HCT116 (cell line): ENCODE data around the gene NT5C2. TPM values are rescaled to one million over a fixed set of nuclear protein-coding genes. Genes with fewer than 3 reads are reported as not detected.

ENCODE experiments used
- ATAC-seq: fragments of 200-7000 bp; cut with Tn5 transposase; 2 replicates; pipeline ENCODE4 v1.9.1; 2020; ENCODE audit warnings: mild to moderate bottlenecking, moderate library complexity
- BruUV-seq: library from RNA; stranded (reverse); fragments of 400-500 nt; replicated peaks from 2 replicates; lab custom pipeline; 2021; lab: Mats Ljungman, UMichigan
- CTCF ChIA-PET: fragments of 300-600 bp; sonication (Branson Sonifier 250); formaldehyde crosslinking; loops from one replicate; lab custom pipeline; 2021; ENCODE audit warnings: antibody characterized with exemption; lab: Charles Lee
- POLR2A ChIA-PET: fragments of 300-600, 350-600 bp; sonication (Branson Sonifier 250); formaldehyde crosslinking; loops from one replicate; lab custom pipeline; 2021; ENCODE audit warnings: antibody characterized with exemption; lab: Charles Lee
- RAD21 ChIA-PET, 2 experiments: fragments of 300-600 bp; sonication (Branson Sonifier 250); formaldehyde crosslinking; loops; one replicate each; lab custom pipeline; 2023; ENCODE audit warnings: low total read pairs in 2 of 2; ENCODE audit not compliant: uncharacterized antibody in 2 of 2, unreplicated experiment in 2 of 2, low non-redundant PET in 1 of 2; lab: Charles Lee
- DNase-seq: peaks from one replicate; pipeline ENCODE4 v3.0.0-alpha.2; 2010; ENCODE audit warnings: low read depth, low spot score
- H2AFZ ChIP-seq: fragments of 200-600 bp; shearing (Covaris generic), sonication (generic); 2 replicates; pipeline ENCODE4 v1.6.1; 2017; ENCODE audit warnings: low read depth, mixed run types, mixed read lengths, antibody characterized with exemption, low read length; ENCODE audit not compliant: poor library complexity, severe bottlenecking
- H3K27ac ChIP-seq: 2 replicates; pipeline ENCODE4 v1.5.1; 2012; ENCODE audit warnings: low read depth, low read length
- H3K27me3 ChIP-seq: fragments of 200-600 bp; sonication (generic); 2 replicates; pipeline ENCODE4 v1.6.1; 2016; ENCODE audit warnings: mixed run types, low read length, mixed read lengths; ENCODE audit not compliant: insufficient read depth
- H3K36me3 ChIP-seq, 2 experiments: fragments of 200-500 bp in 1 of 2; fragments of 200-600 bp in 1 of 2; sonication (Bioruptor generic) in 1 of 2; sonication (generic) in 1 of 2; 2 replicates each; pipeline versions ENCODE4 v1.5.1 to v1.6.1; 2014 to 2016; ENCODE audit warnings: low read length in 2 of 2, inconsistent platforms in 1 of 2, mixed read lengths in 1 of 2, mixed run types in 1 of 2; ENCODE audit not compliant: insufficient read depth in 2 of 2, control insufficient read depth in 1 of 2
- H3K4me1 ChIP-seq, 2 experiments: fragments of 200-600 bp in 1 of 2; sonication (generic) in 1 of 2; 2 replicates each; pipeline versions ENCODE4 v1.5.1 to v1.6.1; 2012 to 2017; ENCODE audit warnings: low read length in 2 of 2, inconsistent platforms in 1 of 2, mild to moderate bottlenecking in 1 of 2, mixed read lengths in 1 of 2, mixed run types in 1 of 2, moderate library complexity in 1 of 2; ENCODE audit not compliant: insufficient read depth in 2 of 2, control insufficient read depth in 1 of 2
- H3K4me2 ChIP-seq: fragments of 200-600 bp; sonication (generic); 2 replicates; pipeline ENCODE4 v1.6.1; 2017; ENCODE audit warnings: mixed run types, low read length, mixed read lengths
- H3K4me3 ChIP-seq, 2 experiments: fragments of 200-600 bp in 1 of 2; sonication (generic) in 1 of 2; replicated peaks in 1 of 2; 2 replicates each; pipeline ENCODE4 v1.5.1; 2011 to 2016; ENCODE audit warnings: low read length in 2 of 2, control low read depth in 1 of 2, low read depth in 1 of 2, mild to moderate bottlenecking in 1 of 2, mixed read lengths in 1 of 2, mixed run types in 1 of 2
- H3K79me2 ChIP-seq: fragments of 200-600 bp; sonication (generic); 2 replicates; pipeline ENCODE4 v1.6.1; 2017; ENCODE audit warnings: mild to moderate bottlenecking, mixed run types, low read length, moderate library complexity, mixed read lengths; ENCODE audit not compliant: insufficient read depth
- H3K9ac ChIP-seq: fragments of 200-600 bp; sonication (generic); 2 replicates; pipeline ENCODE4 v1.6.1; 2016; ENCODE audit warnings: low read length, mixed read lengths
- H3K9me2 ChIP-seq: fragments of 200-600 bp; sonication (generic), shearing (Covaris generic); 2 replicates; pipeline ENCODE4 v1.6.1; 2017; ENCODE audit warnings: mixed run types, mild to moderate bottlenecking, moderate library complexity; ENCODE audit not compliant: insufficient read depth
- H3K9me3 ChIP-seq, 2 experiments: fragments of 200-500 bp in 1 of 2; fragments of 200-600 bp in 1 of 2; sonication (Bioruptor generic) in 1 of 2; sonication (generic) in 1 of 2; 2 replicates each; pipeline ENCODE4 v1.6.1; 2014 to 2017; ENCODE audit warnings: low read length in 2 of 2, mixed read lengths in 2 of 2, inconsistent platforms in 1 of 2, low read depth in 1 of 2, mild to moderate bottlenecking in 1 of 2, mixed run types in 1 of 2, moderate library complexity in 1 of 2; ENCODE audit not compliant: control insufficient read depth in 1 of 2, insufficient read depth in 1 of 2
- H4K20me1 ChIP-seq: fragments of 200-600 bp; sonication (generic), shearing (Covaris generic); 2 replicates; pipeline ENCODE4 v1.6.1; 2017; ENCODE audit warnings: mixed run types, mild to moderate bottlenecking, moderate library complexity; ENCODE audit not compliant: insufficient read depth
- CEBPB ChIP-seq: IDR thresholded peaks from 2 replicates; pipeline ENCODE4 v1.6.1; 2012; ENCODE audit warnings: low read depth
- CTCF ChIP-seq, 3 experiments: fragments of 200-600 bp in 1 of 3; sonication (generic) in 1 of 3; IDR thresholded peaks in 2 of 3; conservative IDR thresholded peaks in 1 of 3; 2 replicates each; pipeline ENCODE4 v1.5.1; 2012 to 2017; ENCODE audit warnings: low read depth in 2 of 3, low read length in 2 of 3, antibody characterized with exemption in 1 of 3, borderline replicate concordance in 1 of 3, control low read depth in 1 of 3, mild to moderate bottlenecking in 1 of 3, mixed read lengths in 1 of 3, mixed run types in 1 of 3, moderate library complexity in 1 of 3; ENCODE audit not compliant: insufficient read depth in 1 of 3
- EGR1 ChIP-seq: IDR thresholded peaks from 2 replicates; pipeline ENCODE4 v1.6.1; 2012; ENCODE audit warnings: low read depth
- EZH2 ChIP-seq: fragments of 200-600 bp; sonication (generic); IDR thresholded peaks from 2 replicates; pipeline ENCODE4 v1.6.1; 2017; ENCODE audit warnings: antibody characterized with exemption, mixed run types
- EZH2phosphoT487 ChIP-seq: fragments of 200-600 bp; IDR thresholded peaks from 2 replicates; pipeline ENCODE4 v1.6.1; 2018; ENCODE audit warnings: antibody characterized with exemption, borderline replicate concordance
- FOSL1 ChIP-seq: IDR thresholded peaks from 2 replicates; pipeline ENCODE4 v1.6.1; 2012; ENCODE audit warnings: low read depth
- JUND ChIP-seq: IDR thresholded peaks from 2 replicates; pipeline ENCODE4 v1.6.1; 2012
- MAX ChIP-seq: IDR thresholded peaks from 2 replicates; pipeline ENCODE4 v1.6.1; 2012
- POLR2AphosphoS5 ChIP-seq: IDR thresholded peaks from 2 replicates; pipeline ENCODE4 v1.6.1; 2011; ENCODE audit warnings: mild to moderate bottlenecking, low read depth, low read length, moderate library complexity
- RAD21 ChIP-seq: IDR thresholded peaks from 2 replicates; pipeline ENCODE4 v1.6.1; 2012; ENCODE audit warnings: low read depth, mild to moderate bottlenecking
- REST ChIP-seq: IDR thresholded peaks from 2 replicates; pipeline ENCODE4 v1.6.1; 2012; ENCODE audit warnings: low read depth
- SIN3A ChIP-seq: IDR thresholded peaks from 2 replicates; pipeline ENCODE4 v1.6.1; 2012; ENCODE audit warnings: low read depth
- SP1 ChIP-seq: IDR thresholded peaks from 2 replicates; pipeline ENCODE4 v1.6.1; 2012; ENCODE audit warnings: low read depth
- SRF ChIP-seq: IDR thresholded peaks from 2 replicates; pipeline ENCODE4 v1.6.1; 2012; ENCODE audit warnings: low read depth
- TCF7L2 ChIP-seq: IDR thresholded peaks from 2 replicates; pipeline ENCODE4 v1.7.0; 2011; ENCODE audit warnings: borderline replicate concordance, inconsistent platforms; ENCODE audit not compliant: insufficient read depth, insufficient read length; ENCODE audit errors: extremely low read depth
- ZBTB33 ChIP-seq: IDR thresholded peaks from 2 replicates; pipeline ENCODE4 v1.6.1; 2011; ENCODE audit warnings: mild to moderate bottlenecking, low read length, moderate library complexity; ENCODE audit not compliant: insufficient replicate concordance; ENCODE audit errors: extremely low read depth
- ZNF274 ChIP-seq: fragments of 200-500 bp; sonication (Bioruptor generic); IDR thresholded peaks from 2 replicates; pipeline ENCODE4 v1.6.1; 2014; ENCODE audit warnings: mild to moderate bottlenecking, low read depth, low read length, inconsistent platforms
- intact Hi-C: fragments of 100-400 bp; cut with micrococcal nuclease; formaldehyde crosslinking; loops from 2 replicates; pipeline ENCODE4 v1.10.0; 2022
- total RNA-seq: library from RNA; stranded (reverse); gene quantifications from one replicate; pipeline ENCODE4 v1.2.1, GENCODE V29; 2021; ENCODE audit not compliant: unreplicated experiment

Gene NT5C2
- total RNA-seq, 1 experiment from 2014 or later, result 63.0 TPM

- no peaks in the 10 kb centered on the region for H4K20me1 ChIP-seq
- ChIA-PET RAD21 (interaction anchor here in 1 of 2 experiments (0.6 kb wide), 1 partner anchor 9 kb away, joined by 3 read pairs; no protein-coding TSS in a partner anchor), CTCF (interaction anchor here (1.1 kb wide), 1 partner anchor 134 kb away, joined by 4 read pairs; no protein-coding TSS in a partner anchor), POLR2A (no interaction called here)
- peaks cover 6 to 8% of the 10 kb centered on the region in 2 experiments; a peak in 3 of 4 replicates for H3K4me1 ChIP-seq
- TF ChIP-seq SIN3A (no peak), FOSL1 (no peak), CTCF (IDR thresholded peaks at IDR 0.05 in 2 of 3, conservative IDR thresholded peaks at IDR 0.05 in 1 of 3; ENCODE audit: borderline replicate concordance in 1 of 3, insufficient read depth in 1 of 3, low read depth in 2 of 3, low read length in 2 of 3) (no peak), SRF (no peak), EGR1 (no peak), TCF7L2 (no peak), MAX (no peak), RAD21 (no peak), SP1 (no peak), CEBPB (no peak), EZH2phosphoT487 (no peak), POLR2AphosphoS5 (no peak), REST (no peak), ZBTB33 (no peak), EZH2 (no peak), ZNF274 (no peak), JUND (no peak)
- intact Hi-C loops, result no loop called here
- BruUV-seq, result no TSS peak
- DNase-seq (no peak), ATAC-seq (no peak)
- H3K27me3 ChIP-seq, result no peaks in the 10 kb centered on the region
- H3K79me2 ChIP-seq, result peaks cover 27% of the 10 kb centered on the region
- no peak overlapping the region for H3K9ac ChIP-seq
- no peak overlapping the region for H2AFZ ChIP-seq
- no peaks in the 10 kb centered on the region for H3K9me2 ChIP-seq
- H3K9me3 ChIP-seq, result no peaks in the 10 kb centered on the region
- H3K36me3 ChIP-seq, result no peaks in the 10 kb centered on the region
- H3K27ac ChIP-seq, result no peak overlapping the region
- H3K4me2 ChIP-seq, result no peak overlapping the region
- H3K4me3 ChIP-seq, result no peak overlapping the region
These were observed 82.7 kb downstream of the NT5C2 start for GRCh38 chr10:103110407-103110806.
